Right hindlimb (tissue), 1 donor: ENCODE data around the gene DENND5A.

Source experiments
- DNase-seq: peaks from one replicate; pipeline ENCODE4 v3.0.0-alpha.2; 2018

DENND5A gene

GRCh38 chr11:9094420-9094819 is 170.7 kb downstream of the DENND5A start:
- DNase-seq = no peak

- DNase-seq = no peak
These were observed 172.0 kb downstream of the DENND5A start for GRCh38 chr11:9092853-9093778.

GRCh38 chr11:9092072-9092471 is 173.1 kb downstream of the DENND5A start:
- DNase-seq = no peak

- no peak for DNase-seq
These were observed 173.9 kb downstream of the DENND5A start, which contains the start of gene SCUBE2 for GRCh38 chr11:9091044-9091922. Gene SCUBE2 (minus strand): TSS chr11:9091599. CDS start chr11:9091528, 71 bp downstream.

- no peak for DNase-seq
These were observed 174.6 kb downstream of the DENND5A start for GRCh38 chr11:9090488-9091043.

- no peak for DNase-seq
These were observed 175.5 kb downstream of the DENND5A start for GRCh38 chr11:9089636-9090035.

GRCh38 chr11:9089061-9089460 is 176.1 kb downstream of the DENND5A start:
- DNase-seq = no peak
